SU-DHL-6 (cell line): ENCODE measurements around the gene OR51E2.

ENCODE experiments used
- H2AFZ ChIP-seq: fragments of 200-600 bp; sonication (generic); 2 replicates; pipeline ENCODE4 v1.6.1; 2014; ENCODE audit warnings: low read depth, mild to moderate bottlenecking, moderate library complexity, mixed read lengths, antibody characterized with exemption, low read length; ENCODE audit not compliant: severe bottlenecking
- H3F3A ChIP-seq: fragments of 200-600 bp; shearing (Covaris generic); 2 replicates; pipeline ENCODE4 v1.6.0; 2016; ENCODE audit warnings: antibody characterized with exemption, mild to moderate bottlenecking; ENCODE audit not compliant: insufficient read depth
- H3K27ac ChIP-seq: fragments of 200-600 bp; sonication (generic); 2 replicates; pipeline ENCODE4 v1.5.1; 2016; ENCODE audit warnings: low read depth, mild to moderate bottlenecking, low read length, moderate library complexity, mixed read lengths
- H3K27me3 ChIP-seq: fragments of 200-600 bp; sonication (generic), shearing (Covaris generic); 2 replicates; pipeline ENCODE4 v1.6.0; 2014; ENCODE audit warnings: mild to moderate bottlenecking, low read length
- H3K36me3 ChIP-seq: fragments of 200-600 bp; sonication (generic); 2 replicates; pipeline ENCODE4 v1.6.1; 2014; ENCODE audit warnings: mild to moderate bottlenecking, low read length, mixed read lengths
- H3K4me2 ChIP-seq: fragments of 300-600, 200-600 bp; shearing (Covaris generic), sonication (generic); 2 replicates; pipeline ENCODE4 v1.6.0; 2014; ENCODE audit warnings: low read length, low read depth, mild to moderate bottlenecking; ENCODE audit not compliant: poor library complexity, severe bottlenecking
- H3K4me3 ChIP-seq: fragments of 200-600 bp; sonication (generic); 2 replicates; pipeline ENCODE4 v1.5.1; 2014; ENCODE audit warnings: antibody characterized with exemption, low read length, mild to moderate bottlenecking, mixed read lengths; ENCODE audit not compliant: insufficient read depth, poor library complexity, severe bottlenecking
- H3K79me2 ChIP-seq: fragments of 200-600 bp; sonication (generic); 2 replicates; pipeline ENCODE4 v1.6.1; 2014; ENCODE audit warnings: mild to moderate bottlenecking, low read length, moderate library complexity; ENCODE audit not compliant: insufficient read depth
- H3K9ac ChIP-seq: fragments of 200-600 bp; sonication (generic); 2 replicates; pipeline ENCODE4 v1.7.0; 2014; ENCODE audit warnings: mild to moderate bottlenecking, low read length
- H3K9me2 ChIP-seq: fragments of 200-600 bp; sonication (generic); replicated peaks from 2 replicates; pipeline ENCODE4 v1.6.1; 2014; ENCODE audit warnings: low read length; ENCODE audit not compliant: insufficient read depth
- H3K9me3 ChIP-seq: fragments of 200-600 bp; sonication (generic); 2 replicates; pipeline ENCODE4 v1.6.1; 2014; ENCODE audit warnings: low read length, mixed read lengths; ENCODE audit not compliant: insufficient read depth
- H4K20me1 ChIP-seq: fragments of 200-600 bp; sonication (generic); 2 replicates; pipeline ENCODE4 v1.6.1; 2014; ENCODE audit warnings: low read depth, mild to moderate bottlenecking, antibody characterized with exemption, low read length, moderate library complexity, mixed read lengths
- CTCF ChIP-seq: fragments of 200-600 bp; sonication (generic); IDR thresholded peaks from one replicate; pipeline ENCODE4 v1.5.1; 2017; ENCODE audit warnings: antibody characterized with exemption, mild to moderate bottlenecking, low read length, moderate library complexity; ENCODE audit not compliant: insufficient read depth, poor library complexity, severe bottlenecking
- EZH2phosphoT487 ChIP-seq: fragments of 200-600 bp; sonication (generic), shearing (Covaris generic); conservative IDR thresholded peaks from 2 replicates; pipeline ENCODE4 v1.6.1; 2018; ENCODE audit warnings: mild to moderate bottlenecking, antibody characterized with exemption, low read length, moderate library complexity, mixed read lengths

OR51E2 gene

GRCh38 chr11:4704054-4704789, 6.6 kb upstream of the OR51E2 start, which contains the start of gene MMP26:
Gene MMP26, plus strand, starts transcription at chr11:4704784.
- Histone ChIP-seq H3K4me2 (no peak within 1 kb of the TSS), H3K9ac (no peak within 1 kb of the TSS), H3K36me3 (no peaks in the 10 kb centered on the region), H3K27ac (no peak within 1 kb of the TSS), H3K27me3 (no peaks in the 10 kb centered on the region), H3K9me3 (no peaks in the 10 kb centered on the region), H3K9me2 (no peaks in the 10 kb centered on the region), H2AFZ (no peak within 1 kb of the TSS), H3K79me2 (no peaks in the 10 kb centered on the region), H3K4me3 (no peak within 1 kb of the TSS), H4K20me1 (no peaks in the 10 kb centered on the region), H3F3A (no peaks in the 10 kb centered on the region)
- no peak for TF ChIP-seq EZH2phosphoT487
- no peak for TF ChIP-seq CTCF

- Histone ChIP-seq H2AFZ (no peak overlapping the region), H3K4me2 (no peak overlapping the region), H3K27ac (no peak overlapping the region), H4K20me1 (no peaks in the 10 kb centered on the region), H3F3A (no peaks in the 10 kb centered on the region), H3K9me3 (no peaks in the 10 kb centered on the region), H3K36me3 (no peaks in the 10 kb centered on the region), H3K4me3 (no peak overlapping the region), H3K9me2 (no peaks in the 10 kb centered on the region), H3K9ac (no peak overlapping the region), H3K79me2 (no peaks in the 10 kb centered on the region), H3K27me3 (no peaks in the 10 kb centered on the region)
- TF ChIP-seq EZH2phosphoT487 (no peak), CTCF (no peak)
Observed at GRCh38 chr11:4700436-4700820, 2.8 kb upstream of the OR51E2 start.

- H3K27ac ChIP-seq = no peak overlapping the region
- no peaks in the 10 kb centered on the region for H3K27me3 ChIP-seq
- TF ChIP-seq CTCF (no peak), EZH2phosphoT487 (no peak)
- no peaks in the 10 kb centered on the region for H3K9me2 ChIP-seq
- H3K9ac ChIP-seq = no peak overlapping the region
- no peaks in the 10 kb centered on the region for H3F3A ChIP-seq
- no peaks in the 10 kb centered on the region for H3K9me3 ChIP-seq
- no peaks in the 10 kb centered on the region for H3K36me3 ChIP-seq
- H3K79me2 ChIP-seq = no peaks in the 10 kb centered on the region
- H3K4me2 ChIP-seq = no peak overlapping the region
- no peak overlapping the region for H3K4me3 ChIP-seq
- H4K20me1 ChIP-seq = no peaks in the 10 kb centered on the region
- no peak overlapping the region for H2AFZ ChIP-seq
Observed at GRCh38 chr11:4699697-4700435, 2.2 kb upstream of the OR51E2 start.
